ENCODE data around the gene CTF1. TPM values are rescaled to one million over a fixed set of nuclear protein-coding genes. Genes with fewer than 3 reads are reported as not detected.
"Not testable (repeated sequence)": the region's sequence is repeated elsewhere in the genome, so short reads cannot be mapped to it uniquely, and the experiment has no call there.

CTF1 gene
- total RNA-seq, 1 donor from 2014 or later: 5.1 TPM

DNA sequence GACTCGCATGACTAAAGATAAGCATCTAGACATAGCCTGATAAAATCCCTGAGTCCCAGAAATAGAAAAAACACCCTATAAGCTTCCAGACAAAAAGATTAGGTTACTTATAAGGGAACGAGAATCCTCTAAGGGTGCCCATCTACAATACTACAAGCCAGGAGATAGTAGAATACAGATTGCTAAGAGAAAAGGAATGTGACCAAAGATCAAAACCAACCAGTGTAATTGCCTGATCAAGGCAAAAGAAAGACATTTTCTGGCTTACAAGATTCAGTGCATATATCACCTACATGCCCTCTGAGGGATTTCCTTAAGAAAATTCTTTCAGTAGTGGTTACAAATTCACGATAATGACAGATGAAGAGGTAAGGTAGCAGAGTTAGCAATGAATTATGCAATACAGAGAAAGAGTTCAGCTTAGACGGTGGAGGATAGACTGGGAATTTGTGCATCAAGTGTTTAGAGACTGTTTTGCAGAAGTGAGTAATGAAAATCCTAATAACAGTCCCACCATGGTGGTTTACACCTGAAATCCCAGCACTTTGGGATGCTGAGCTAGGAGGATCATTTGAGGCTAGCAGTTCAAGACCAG lies 37.5 kb upstream of the CTF1 start:
- peaks cover 4% of the 10 kb centered on the region for H3K4me1 Mint-ChIP-seq (ENCODE audit: low read depth)
- TF ChIP-seq, protein P1, sequence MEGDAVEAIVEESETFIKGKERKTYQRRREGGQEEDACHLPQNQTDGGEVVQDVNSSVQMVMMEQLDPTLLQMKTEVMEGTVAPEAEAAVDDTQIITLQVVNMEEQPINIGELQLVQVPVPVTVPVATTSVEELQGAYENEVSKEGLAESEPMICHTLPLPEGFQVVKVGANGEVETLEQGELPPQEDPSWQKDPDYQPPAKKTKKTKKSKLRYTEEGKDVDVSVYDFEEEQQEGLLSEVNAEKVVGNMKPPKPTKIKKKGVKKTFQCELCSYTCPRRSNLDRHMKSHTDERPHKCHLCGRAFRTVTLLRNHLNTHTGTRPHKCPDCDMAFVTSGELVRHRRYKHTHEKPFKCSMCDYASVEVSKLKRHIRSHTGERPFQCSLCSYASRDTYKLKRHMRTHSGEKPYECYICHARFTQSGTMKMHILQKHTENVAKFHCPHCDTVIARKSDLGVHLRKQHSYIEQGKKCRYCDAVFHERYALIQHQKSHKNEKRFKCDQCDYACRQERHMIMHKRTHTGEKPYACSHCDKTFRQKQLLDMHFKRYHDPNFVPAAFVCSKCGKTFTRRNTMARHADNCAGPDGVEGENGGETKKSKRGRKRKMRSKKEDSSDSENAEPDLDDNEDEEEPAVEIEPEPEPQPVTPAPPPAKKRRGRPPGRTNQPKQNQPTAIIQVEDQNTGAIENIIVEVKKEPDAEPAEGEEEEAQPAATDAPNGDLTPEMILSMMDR (IDR thresholded peaks at IDR 0.05; ENCODE audit: unreplicated experiment): no peak
- no peaks in the 10 kb centered on the region for H3K27me3 Mint-ChIP-seq
- no peak overlapping the region for H3K4me3 Mint-ChIP-seq (ENCODE audit: low read depth)
- DNase-seq (ENCODE audit: low spot score, unreplicated experiment): no peak
- H3K27ac Mint-ChIP-seq: no peak overlapping the region
- no peaks in the 10 kb centered on the region for H3K36me3 Mint-ChIP-seq (ENCODE audit: insufficient read depth)
- no peaks in the 10 kb centered on the region for H3K9me3 Mint-ChIP-seq (ENCODE audit: low read depth)

DNA sequence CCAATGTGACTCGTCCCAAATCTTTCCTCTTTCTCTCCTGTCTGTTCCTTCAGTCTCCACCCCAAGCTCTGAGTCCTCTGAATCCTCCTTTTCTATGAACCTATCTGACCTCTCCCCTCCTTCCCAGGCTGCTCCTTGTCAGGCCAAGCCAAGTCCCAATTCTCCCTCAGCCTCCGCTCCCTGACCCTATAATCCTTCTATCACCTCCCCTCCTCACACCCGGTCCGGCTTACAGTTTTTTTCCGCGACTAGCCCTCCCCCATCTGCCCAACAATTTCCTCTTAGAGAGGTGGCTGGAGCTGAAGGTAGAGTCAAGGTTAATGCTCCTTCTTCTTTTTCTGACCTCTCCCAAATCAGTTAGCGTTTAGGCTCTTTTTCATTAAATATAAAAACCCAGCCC lies 35.7 kb upstream of the CTF1 start:
- H3K27ac Mint-ChIP-seq; H3K4me3 Mint-ChIP-seq (ENCODE audit: low read depth); H3K9me3 Mint-ChIP-seq (ENCODE audit: low read depth); H3K27me3 Mint-ChIP-seq; H3K36me3 Mint-ChIP-seq (ENCODE audit: insufficient read depth); H3K4me1 Mint-ChIP-seq (ENCODE audit: low read depth); DNase-seq (ENCODE audit: low spot score, unreplicated experiment): not testable (repeated sequence)

DNA sequence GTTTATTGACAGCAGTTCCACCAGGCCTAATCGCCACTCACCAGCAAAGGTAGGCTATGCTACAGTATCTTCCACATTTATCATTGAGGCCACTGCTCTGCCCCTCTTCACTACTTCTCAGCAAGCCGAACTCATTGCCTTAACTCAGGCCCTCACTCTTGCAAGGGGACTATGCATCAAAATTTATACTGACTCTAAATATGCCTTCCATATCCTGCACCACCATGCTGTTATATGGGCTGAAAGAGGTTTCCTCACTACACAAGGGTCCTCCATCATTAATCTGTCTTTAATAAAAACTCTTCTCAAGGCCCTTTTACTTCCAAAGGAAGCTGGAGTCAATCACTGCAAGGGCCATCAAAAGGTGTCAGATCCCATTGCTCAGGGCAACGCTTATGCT lies 33.2 kb upstream of the CTF1 start:
- H3K27ac Mint-ChIP-seq; H3K4me1 Mint-ChIP-seq (ENCODE audit: low read depth); H3K27me3 Mint-ChIP-seq; H3K36me3 Mint-ChIP-seq (ENCODE audit: insufficient read depth); H3K9me3 Mint-ChIP-seq (ENCODE audit: low read depth); DNase-seq (ENCODE audit: low spot score, unreplicated experiment); H3K4me3 Mint-ChIP-seq (ENCODE audit: low read depth): not testable (repeated sequence)

DNA sequence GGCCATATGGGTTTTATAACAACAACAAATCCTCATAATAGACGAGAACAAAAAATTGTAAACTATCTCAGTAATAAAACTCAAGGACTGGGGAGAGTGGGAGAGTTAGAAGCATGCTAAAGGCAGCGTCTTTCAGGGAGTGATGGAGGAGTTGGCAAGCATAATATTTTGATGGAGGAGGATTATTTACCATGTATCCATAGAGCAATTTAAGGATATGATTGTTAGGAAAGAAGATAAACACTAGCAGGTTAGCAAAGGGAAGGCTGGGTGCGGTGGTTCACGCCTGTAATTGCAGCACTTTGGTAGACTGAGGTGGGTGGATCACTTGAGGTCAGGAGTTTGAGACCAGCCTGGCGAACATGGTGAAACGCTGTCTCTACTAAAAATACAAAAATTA lies 30.4 kb upstream of the CTF1 start:
- no peaks in the 10 kb centered on the region for H3K4me1 Mint-ChIP-seq (ENCODE audit: low read depth)
- no peaks in the 10 kb centered on the region for H3K27me3 Mint-ChIP-seq
- no peaks in the 10 kb centered on the region for H3K9me3 Mint-ChIP-seq (ENCODE audit: low read depth)
- no peak overlapping the region for H3K4me3 Mint-ChIP-seq (ENCODE audit: low read depth)
- H3K27ac Mint-ChIP-seq: no peak overlapping the region
- peaks cover 2% of the 10 kb centered on the region for H3K36me3 Mint-ChIP-seq (ENCODE audit: insufficient read depth)
- no peak for DNase-seq (ENCODE audit: low spot score, unreplicated experiment)
- TF ChIP-seq, protein P1 (IDR thresholded peaks at IDR 0.05; ENCODE audit: unreplicated experiment): no peak

DNA sequence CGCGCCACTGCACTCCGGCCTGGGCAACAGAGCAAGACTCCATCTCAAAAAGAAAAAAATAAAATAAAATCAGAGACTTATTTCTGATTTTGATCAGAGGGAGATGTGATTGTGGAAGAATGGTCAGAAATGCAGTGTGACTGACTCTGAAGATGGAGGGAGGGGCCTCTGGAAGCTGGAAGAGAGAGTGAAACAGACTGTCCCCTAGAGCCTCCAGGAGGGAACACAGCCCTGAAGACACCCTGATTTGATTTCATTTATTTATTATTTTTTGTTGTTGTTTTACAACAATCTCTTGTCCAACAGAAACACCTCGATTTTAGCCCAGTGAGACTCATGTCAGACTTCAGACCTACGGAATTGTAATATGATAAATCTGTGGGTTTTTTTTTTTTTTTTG lies 28.7 kb upstream of the CTF1 start:
- H3K9me3 Mint-ChIP-seq (ENCODE audit: low read depth): no peaks in the 10 kb centered on the region
- TF ChIP-seq, protein P1 (IDR thresholded peaks at IDR 0.05; ENCODE audit: unreplicated experiment): no peak
- H3K27ac Mint-ChIP-seq: no peak overlapping the region
- H3K4me1 Mint-ChIP-seq (ENCODE audit: low read depth): no peaks in the 10 kb centered on the region
- no peak overlapping the region for H3K4me3 Mint-ChIP-seq (ENCODE audit: low read depth)
- no peaks in the 10 kb centered on the region for H3K27me3 Mint-ChIP-seq
- no peak for DNase-seq (ENCODE audit: low spot score, unreplicated experiment)
- H3K36me3 Mint-ChIP-seq (ENCODE audit: insufficient read depth): peaks cover 5% of the 10 kb centered on the region

DNA sequence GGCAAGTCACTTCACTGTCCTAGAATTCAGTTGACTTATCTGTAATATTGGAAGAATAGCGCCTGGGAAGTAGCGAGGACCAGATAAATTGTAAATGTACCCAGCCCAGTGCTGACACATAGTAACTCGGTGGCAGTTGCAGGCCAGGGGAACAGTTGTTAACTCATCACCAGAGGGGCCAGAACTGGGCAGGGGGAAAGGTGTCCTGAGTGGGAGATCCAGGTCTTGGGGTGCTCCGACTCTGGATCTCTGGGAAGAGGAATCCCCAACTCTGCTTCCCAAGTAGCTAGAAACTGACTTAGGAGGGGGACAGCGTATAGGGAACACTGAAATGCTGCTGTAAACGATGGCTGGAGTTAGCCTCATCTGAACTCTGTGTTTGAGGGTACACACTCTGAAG lies 25.5 kb upstream of the CTF1 start:
- Mint-ChIP-seq H3K27ac (no peak overlapping the region), H3K27me3 (no peaks in the 10 kb centered on the region), H3K36me3 (ENCODE audit: insufficient read depth) (peaks cover 4% of the 10 kb centered on the region), H3K4me1 (ENCODE audit: low read depth) (peaks cover 3% of the 10 kb centered on the region), H3K4me3 (ENCODE audit: low read depth) (no peak overlapping the region), H3K9me3 (ENCODE audit: low read depth) (no peaks in the 10 kb centered on the region)
- TF ChIP-seq, protein P1 (IDR thresholded peaks at IDR 0.05; ENCODE audit: unreplicated experiment): no peak
- DNase-seq (ENCODE audit: low spot score, unreplicated experiment): no peak

Measured in progenitor cell of endocrine pancreas (in vitro differentiated cells).